K562 (cell line): ENCODE data around the gene MECR. TPM values are rescaled to one million over a fixed set of nuclear protein-coding genes. Genes with fewer than 3 reads are reported as not detected.

Experiments used
- ARHGAP35 ChIP-seq: fragments of 450-650 bp; IDR thresholded peaks from 2 replicates; pipeline ENCODE4 v1.6.1; 2018; ENCODE audit not compliant: partially characterized antibody
- C11orf30 ChIP-seq: fragments of 450-650 bp; IDR thresholded peaks from 2 replicates; pipeline ENCODE4 v1.6.1; 2016; ENCODE audit warnings: low read depth, mild to moderate bottlenecking
- ELF1 ChIP-seq: fragments of 200-800 bp; sonication (Bioruptor generic); IDR thresholded peaks from 2 replicates; pipeline ENCODE4 v1.6.1; 2016; ENCODE audit warnings: missing genetic modification characterization, missing compliant biosample characterization
- HEY1 ChIP-seq: fragments of 250-450 bp; sonication (Bioruptor Pico); IDR thresholded peaks from 2 replicates; pipeline ENCODE4 v1.5.0; 2020; ENCODE audit warnings: mild to moderate bottlenecking, moderate library complexity, borderline replicate concordance
- HOXB6 ChIP-seq: fragments of 250-450 bp; sonication (Bioruptor Pico); IDR thresholded peaks from 2 replicates; pipeline ENCODE4 v1.5.1; 2022; ENCODE audit warnings: mild to moderate bottlenecking, borderline replicate concordance
- HSF4 ChIP-seq: fragments of 250-450 bp; sonication (Bioruptor Pico); IDR thresholded peaks from 2 replicates; pipeline ENCODE4 v2.1.2; 2022; ENCODE audit warnings: mild to moderate bottlenecking, moderate library complexity, borderline replicate concordance
- LEF1 ChIP-seq: fragments of 450-650 bp; IDR thresholded peaks from 2 replicates; pipeline ENCODE4 v1.6.1; 2016; ENCODE audit warnings: mild to moderate bottlenecking
- NCOR1 ChIP-seq: fragments of 450-650 bp; IDR thresholded peaks from 2 replicates; pipeline ENCODE4 v1.6.1; 2016; ENCODE audit warnings: mild to moderate bottlenecking, moderate library complexity
- NFRKB ChIP-seq: fragments of 450-650 bp; IDR thresholded peaks from 2 replicates; pipeline ENCODE4 v1.6.1; 2016; ENCODE audit warnings: low read depth
- PML ChIP-seq: IDR thresholded peaks from 2 replicates; pipeline ENCODE4 v1.6.1; 2012; ENCODE audit warnings: low read length, inconsistent platforms
- PRMT5 ChIP-seq: sonication (generic); formaldehyde crosslinking; IDR thresholded peaks from 2 replicates; pipeline ENCODE4 v1.5.0; 2020; ENCODE audit warnings: missing genetic modification reagents
- RAD21 ChIP-seq, 2 experiments: fragments of 250-450 bp in 1 of 2; fragments of 450-650 bp in 1 of 2; sonication (Bioruptor Pico) in 1 of 2; formaldehyde crosslinking in 1 of 2; IDR thresholded peaks in 1 of 2; conservative IDR thresholded peaks in 1 of 2; 2 replicates each; pipeline versions ENCODE4 v1.4.0 to v1.8.0; 2020 to 2022; ENCODE audit warnings: mild to moderate bottlenecking in 2 of 2, moderate library complexity in 1 of 2
- RFX5 ChIP-seq: IDR thresholded peaks from 2 replicates; pipeline ENCODE4 v1.6.1; 2011; ENCODE audit warnings: low read depth, mild to moderate bottlenecking, improper control_type of control experiment, low read length
- SLC30A9 ChIP-seq: fragments of 250-450 bp; sonication (Bioruptor Pico); IDR thresholded peaks from 2 replicates; pipeline ENCODE4 v1.8.0; 2022; ENCODE audit warnings: mild to moderate bottlenecking, moderate library complexity
- TARDBP ChIP-seq: fragments of 450-650 bp; IDR thresholded peaks from 2 replicates; pipeline ENCODE4 v1.6.1; 2016
- TEAD2 ChIP-seq: fragments of 450-650 bp; IDR thresholded peaks from 2 replicates; pipeline ENCODE4 v1.6.1; 2016; ENCODE audit warnings: missing genetic modification characterization, control low read depth, missing compliant biosample characterization
- TOE1 ChIP-seq, 2 experiments: fragments of 450-650 bp in 1 of 2; sonication (generic) in 1 of 2; formaldehyde crosslinking in 1 of 2; IDR thresholded peaks; 2 replicates each; pipeline versions ENCODE4 v1.7.1 to v1.8.0; 2016 to 2022; ENCODE audit warnings: borderline replicate concordance in 2 of 2, mild to moderate bottlenecking in 2 of 2, antibody characterized with exemption in 1 of 2, inconsistent platforms in 1 of 2, low read depth in 1 of 2, missing genetic modification reagents in 1 of 2, moderate library complexity in 1 of 2
- VEZF1 ChIP-seq: fragments of 200-800 bp; sonication (Bioruptor generic); IDR thresholded peaks from 2 replicates; pipeline ENCODE4 v1.6.1; 2017; ENCODE audit warnings: missing genetic modification characterization, missing compliant biosample characterization
- polyA plus RNA-seq, 8 experiments: library from polyadenylated mRNA; depleted of rRNA in 4 of 8; stranded (reverse) in 5 of 8; unstranded in 3 of 8; fragments of >200 nt; fragmentation: Nextera tagmentation in 2 of 8; fragmentation: Illumina TruSeq in 1 of 8; extraction: Ambion mirVana in 2 of 8; extraction: Trizol in 1 of 8; gene quantifications; 2 replicates each; pipeline versions ENCODE4 v1.2.1 to v1.2.3, GENCODE V29; 2011 to 2014; ENCODE audit warnings: inconsistent platforms in 1 of 8, missing spikeins in 1 of 8
- total RNA-seq, 7 experiments: library from RNA; depleted of rRNA in 6 of 7; stranded (reverse); fragments of >200 nt in 6 of 7; fragmentation: Illumina TruSeq in 2 of 7; extraction: Trizol in 2 of 7; gene quantifications; 2 replicates each; pipeline versions ENCODE4 v1.2.1 to v1.2.3, GENCODE V29; 2011 to 2021; ENCODE audit warnings: low replicate concordance in 1 of 7
- TF ChIP-seq, protein P1 (sequence below): fragments of 450-650 bp; conservative IDR thresholded peaks from 2 replicates; pipeline ENCODE4 v1.6.1; 2016; ENCODE audit warnings: missing genetic modification characterization, low read depth, mild to moderate bottlenecking, missing compliant biosample characterization, moderate library complexity
- TF ChIP-seq, protein P2 (sequence below): sonication (generic); formaldehyde crosslinking; IDR thresholded peaks from 2 replicates; pipeline ENCODE4 v1.8.0; 2023; ENCODE audit warnings: mild to moderate bottlenecking, missing genetic modification reagents
- TF ChIP-seq, protein P3 (sequence below): fragments of 450-650 bp; IDR thresholded peaks from 2 replicates; pipeline ENCODE4 v1.6.1; 2016; ENCODE audit warnings: low read depth, mild to moderate bottlenecking, moderate library complexity

MECR gene
- total and polyA plus RNA-seq, 9 of the 15 experiments (the other 6 are each of a cell fraction or from before 2014, with no cell fraction given): 10.4 to 58.6 (median 42.9) TPM

DNA sequence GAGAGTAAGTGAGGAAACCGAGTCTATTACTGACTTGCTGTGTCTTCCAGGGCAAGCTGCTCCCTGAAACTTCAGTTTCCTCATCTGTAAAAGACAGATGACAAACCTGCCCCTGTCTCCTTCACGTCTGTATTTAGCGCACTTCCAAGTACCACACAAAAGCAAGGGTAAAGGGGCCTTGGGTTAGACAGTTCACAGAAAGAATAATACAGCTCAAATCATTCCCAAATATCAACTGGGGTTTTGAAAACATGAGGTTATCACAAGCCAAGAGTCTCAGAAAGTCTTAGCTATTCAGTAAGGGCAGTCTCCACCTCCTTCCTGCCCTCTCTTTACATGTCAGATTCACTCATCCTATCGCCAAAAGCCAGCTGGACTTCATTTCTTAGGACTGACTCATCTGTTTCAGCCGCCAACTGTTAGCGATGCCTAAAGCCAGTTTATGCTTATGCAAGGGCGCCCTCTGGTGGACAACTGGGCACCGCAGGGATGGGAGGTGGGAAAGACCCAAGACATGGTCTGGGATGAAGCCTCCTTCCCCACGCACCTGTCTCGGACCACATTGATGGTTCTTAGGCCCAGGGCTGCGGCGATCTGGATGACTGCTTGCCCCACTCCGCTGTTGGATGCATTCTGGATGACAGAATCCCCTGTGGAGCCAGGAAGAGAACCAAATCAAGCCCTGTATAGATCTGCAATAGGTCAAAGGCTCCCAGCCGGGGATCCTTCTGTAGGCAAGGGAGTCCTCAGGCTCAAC is 28.0 kb downstream of the MECR start (continued):
- peak; percentile 57 for TF ChIP-seq VEZF1 (CRISPR knock-in tag)
- TF ChIP-seq HSF4 (CRISPR knock-in tag): no peak
- peak; percentile 68 for TF ChIP-seq PML
- no peak for TF ChIP-seq TARDBP
- TF ChIP-seq LEF1: 0 out of 2 replicates have a peak, but pooled peaks have one; percentile 62
- TF ChIP-seq HEY1: no peak
- TF ChIP-seq C11orf30: peak; percentile 86
- TF ChIP-seq TEAD2 (tag): 0 out of 2 replicates have a peak, but pooled peaks have one; percentile 24
- no peak for TF ChIP-seq PRMT5 (CRISPR knock-in tag)
- TF ChIP-seq, protein P1, sequence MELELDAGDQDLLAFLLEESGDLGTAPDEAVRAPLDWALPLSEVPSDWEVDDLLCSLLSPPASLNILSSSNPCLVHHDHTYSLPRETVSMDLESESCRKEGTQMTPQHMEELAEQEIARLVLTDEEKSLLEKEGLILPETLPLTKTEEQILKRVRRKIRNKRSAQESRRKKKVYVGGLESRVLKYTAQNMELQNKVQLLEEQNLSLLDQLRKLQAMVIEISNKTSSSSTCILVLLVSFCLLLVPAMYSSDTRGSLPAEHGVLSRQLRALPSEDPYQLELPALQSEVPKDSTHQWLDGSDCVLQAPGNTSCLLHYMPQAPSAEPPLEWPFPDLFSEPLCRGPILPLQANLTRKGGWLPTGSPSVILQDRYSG (tag): no peak
- TF ChIP-seq RFX5: no peak
- peak; percentile 49 for TF ChIP-seq NFRKB
- TF ChIP-seq ELF1 (tag): no peak
- TF ChIP-seq NCOR1: peak; percentile 80
- TF ChIP-seq TOE1 (IDR thresholded peaks at IDR 0.05; ENCODE audit: borderline replicate concordance): peak; percentile 73; the same call in 1 of the 2 replicates
- peak; percentile 78; the same call in 1 of the 2 replicates for TF ChIP-seq TOE1 (CRISPR knock-in tag; IDR thresholded peaks at IDR 0.05; ENCODE audit: borderline replicate concordance, low read depth)
- TF ChIP-seq, protein P2, sequence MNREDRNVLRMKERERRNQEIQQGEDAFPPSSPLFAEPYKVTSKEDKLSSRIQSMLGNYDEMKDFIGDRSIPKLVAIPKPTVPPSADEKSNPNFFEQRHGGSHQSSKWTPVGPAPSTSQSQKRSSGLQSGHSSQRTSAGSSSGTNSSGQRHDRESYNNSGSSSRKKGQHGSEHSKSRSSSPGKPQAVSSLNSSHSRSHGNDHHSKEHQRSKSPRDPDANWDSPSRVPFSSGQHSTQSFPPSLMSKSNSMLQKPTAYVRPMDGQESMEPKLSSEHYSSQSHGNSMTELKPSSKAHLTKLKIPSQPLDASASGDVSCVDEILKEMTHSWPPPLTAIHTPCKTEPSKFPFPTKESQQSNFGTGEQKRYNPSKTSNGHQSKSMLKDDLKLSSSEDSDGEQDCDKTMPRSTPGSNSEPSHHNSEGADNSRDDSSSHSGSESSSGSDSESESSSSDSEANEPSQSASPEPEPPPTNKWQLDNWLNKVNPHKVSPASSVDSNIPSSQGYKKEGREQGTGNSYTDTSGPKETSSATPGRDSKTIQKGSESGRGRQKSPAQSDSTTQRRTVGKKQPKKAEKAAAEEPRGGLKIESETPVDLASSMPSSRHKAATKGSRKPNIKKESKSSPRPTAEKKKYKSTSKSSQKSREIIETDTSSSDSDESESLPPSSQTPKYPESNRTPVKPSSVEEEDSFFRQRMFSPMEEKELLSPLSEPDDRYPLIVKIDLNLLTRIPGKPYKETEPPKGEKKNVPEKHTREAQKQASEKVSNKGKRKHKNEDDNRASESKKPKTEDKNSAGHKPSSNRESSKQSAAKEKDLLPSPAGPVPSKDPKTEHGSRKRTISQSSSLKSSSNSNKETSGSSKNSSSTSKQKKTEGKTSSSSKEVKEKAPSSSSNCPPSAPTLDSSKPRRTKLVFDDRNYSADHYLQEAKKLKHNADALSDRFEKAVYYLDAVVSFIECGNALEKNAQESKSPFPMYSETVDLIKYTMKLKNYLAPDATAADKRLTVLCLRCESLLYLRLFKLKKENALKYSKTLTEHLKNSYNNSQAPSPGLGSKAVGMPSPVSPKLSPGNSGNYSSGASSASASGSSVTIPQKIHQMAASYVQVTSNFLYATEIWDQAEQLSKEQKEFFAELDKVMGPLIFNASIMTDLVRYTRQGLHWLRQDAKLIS (CRISPR knock-in tag): peak; percentile 41; the same call in 1 of the 2 replicates
- TF ChIP-seq RAD21 (CRISPR knock-in tag; conservative IDR thresholded peaks at IDR 0.05 in 1 of 2, IDR thresholded peaks at IDR 0.05 in 1 of 2): peak; percentile 99
- TF ChIP-seq SLC30A9 (CRISPR knock-in tag): no peak
- no peak for TF ChIP-seq ARHGAP35
- TF ChIP-seq, protein P3, sequence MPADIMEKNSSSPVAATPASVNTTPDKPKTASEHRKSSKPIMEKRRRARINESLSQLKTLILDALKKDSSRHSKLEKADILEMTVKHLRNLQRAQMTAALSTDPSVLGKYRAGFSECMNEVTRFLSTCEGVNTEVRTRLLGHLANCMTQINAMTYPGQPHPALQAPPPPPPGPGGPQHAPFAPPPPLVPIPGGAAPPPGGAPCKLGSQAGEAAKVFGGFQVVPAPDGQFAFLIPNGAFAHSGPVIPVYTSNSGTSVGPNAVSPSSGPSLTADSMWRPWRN: no peak
- 0 out of 2 replicates have a peak, but pooled peaks have one; percentile 63 for TF ChIP-seq HOXB6 (CRISPR knock-in tag)
